Measurements from ENCODE around the gene SCAPER.

SCAPER gene

GRCh38 chr15:76368122-76368621, 537.0 kb downstream of the SCAPER start:
- TF ChIP-seq SIN3A (IDR thresholded peaks at IDR 0.05; ENCODE audit: borderline replicate concordance, insufficient read depth, low read length) (no peak), POLR2AphosphoS5 (IDR thresholded peaks at IDR 0.05; ENCODE audit: low read depth, low read length) (no peak), REST (IDR thresholded peaks at IDR 0.05; ENCODE audit: insufficient read depth in 1 of 2, low read depth in 2 of 2, low read length in 2 of 2) (no peak), TAF1 (IDR thresholded peaks at IDR 0.05; ENCODE audit: borderline replicate concordance, insufficient read depth, low read length) (no peak), FOXP2 (optimal IDR thresholded peaks at IDR 0.05; ENCODE audit: borderline replicate concordance, extremely low read depth, extremely low read length, insufficient read depth) (no peak)

- TF ChIP-seq SIN3A (IDR thresholded peaks at IDR 0.05; ENCODE audit: borderline replicate concordance, insufficient read depth, low read length): no peak
- TF ChIP-seq FOXP2 (optimal IDR thresholded peaks at IDR 0.05; ENCODE audit: borderline replicate concordance, extremely low read depth, extremely low read length, insufficient read depth): no peak
- no peak for TF ChIP-seq POLR2AphosphoS5 (IDR thresholded peaks at IDR 0.05; ENCODE audit: low read depth, low read length)
- no peak for TF ChIP-seq REST (IDR thresholded peaks at IDR 0.05; ENCODE audit: insufficient read depth in 1 of 2, low read depth in 2 of 2, low read length in 2 of 2)
- TF ChIP-seq TAF1 (IDR thresholded peaks at IDR 0.05; ENCODE audit: borderline replicate concordance, insufficient read depth, low read length): no peak
Observed at GRCh38 chr15:76366714-76367113, 538.4 kb downstream of the SCAPER start.

- TF ChIP-seq POLR2AphosphoS5 (IDR thresholded peaks at IDR 0.05; ENCODE audit: low read depth, low read length) (no peak), TAF1 (IDR thresholded peaks at IDR 0.05; ENCODE audit: borderline replicate concordance, insufficient read depth, low read length) (no peak)
Observed at GRCh38 chr15:76363251-76363650, 541.9 kb downstream of the SCAPER start.

- TF ChIP-seq TAF1 (IDR thresholded peaks at IDR 0.05; ENCODE audit: borderline replicate concordance, insufficient read depth, low read length) (no peak), FOXP2 (optimal IDR thresholded peaks at IDR 0.05; ENCODE audit: borderline replicate concordance, extremely low read depth, extremely low read length, insufficient read depth) (no peak), POLR2AphosphoS5 (IDR thresholded peaks at IDR 0.05; ENCODE audit: low read depth, low read length) (no peak)
Observed at GRCh38 chr15:76360416-76360815, 544.7 kb downstream of the SCAPER start.

GRCh38 chr15:76359152-76359551, 546.0 kb downstream of the SCAPER start:
- no peak for TF ChIP-seq FOXP2 (optimal IDR thresholded peaks at IDR 0.05; ENCODE audit: borderline replicate concordance, extremely low read depth, extremely low read length, insufficient read depth)
- no peak for TF ChIP-seq POLR2AphosphoS5 (IDR thresholded peaks at IDR 0.05; ENCODE audit: low read depth, low read length)
- no peak for TF ChIP-seq SIN3A (IDR thresholded peaks at IDR 0.05; ENCODE audit: borderline replicate concordance, insufficient read depth, low read length)
- no peak for TF ChIP-seq REST (IDR thresholded peaks at IDR 0.05; ENCODE audit: insufficient read depth in 1 of 2, low read depth in 2 of 2, low read length in 2 of 2)
- no peak for TF ChIP-seq TAF1 (IDR thresholded peaks at IDR 0.05; ENCODE audit: borderline replicate concordance, insufficient read depth, low read length)

GRCh38 chr15:76358453-76358852, 546.7 kb downstream of the SCAPER start:
- TF ChIP-seq TAF1 (IDR thresholded peaks at IDR 0.05; ENCODE audit: borderline replicate concordance, insufficient read depth, low read length) (no peak), SIN3A (IDR thresholded peaks at IDR 0.05; ENCODE audit: borderline replicate concordance, insufficient read depth, low read length) (no peak), POLR2AphosphoS5 (IDR thresholded peaks at IDR 0.05; ENCODE audit: low read depth, low read length) (no peak), FOXP2 (optimal IDR thresholded peaks at IDR 0.05; ENCODE audit: borderline replicate concordance, extremely low read depth, extremely low read length, insufficient read depth) (no peak), REST (IDR thresholded peaks at IDR 0.05; ENCODE audit: insufficient read depth in 1 of 2, low read depth in 2 of 2, low read length in 2 of 2) (no peak)

All from PFSK-1 (cell line).